CD4-positive, alpha-beta T cell treated with Interleukin-6 at 100 ng/mL for 8 hours (primary cell): ENCODE data around the gene SNRPD3.
A peak's percentile ranks its signal among the peaks of the same experiment; 100 is the strongest.
"Not testable (repeated sequence)": the region's sequence is repeated elsewhere in the genome, so short reads cannot be mapped to it uniquely, and the experiment has no call there.

Experiments used
- DNase-seq: peaks from one replicate; pipeline ENCODE4 v3.0.0-alpha.2; 2020; ENCODE audit warnings: mixed read lengths, low spot score

SNRPD3 gene

DNA sequence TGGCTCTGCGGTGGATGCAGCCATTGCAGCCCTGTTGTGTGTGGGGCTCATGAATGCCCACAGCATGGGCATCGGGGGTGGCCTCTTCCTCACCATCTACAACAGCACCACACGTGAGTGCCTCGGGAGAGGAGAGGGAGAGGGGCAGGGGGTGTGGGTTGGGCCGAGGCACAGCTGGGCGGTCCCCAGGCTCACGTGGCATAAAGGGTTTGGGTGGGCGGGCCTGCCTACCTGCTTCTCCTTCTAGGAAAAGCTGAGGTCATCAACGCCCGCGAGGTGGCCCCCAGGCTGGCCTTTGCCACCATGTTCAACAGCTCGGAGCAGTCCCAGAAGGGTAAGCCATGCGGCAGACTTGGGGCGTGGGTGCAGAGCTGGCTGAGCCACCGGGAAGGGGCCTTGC, 59.0 kb downstream of the SNRPD3 start:
- DNase-seq: not testable (repeated sequence)

DNA sequence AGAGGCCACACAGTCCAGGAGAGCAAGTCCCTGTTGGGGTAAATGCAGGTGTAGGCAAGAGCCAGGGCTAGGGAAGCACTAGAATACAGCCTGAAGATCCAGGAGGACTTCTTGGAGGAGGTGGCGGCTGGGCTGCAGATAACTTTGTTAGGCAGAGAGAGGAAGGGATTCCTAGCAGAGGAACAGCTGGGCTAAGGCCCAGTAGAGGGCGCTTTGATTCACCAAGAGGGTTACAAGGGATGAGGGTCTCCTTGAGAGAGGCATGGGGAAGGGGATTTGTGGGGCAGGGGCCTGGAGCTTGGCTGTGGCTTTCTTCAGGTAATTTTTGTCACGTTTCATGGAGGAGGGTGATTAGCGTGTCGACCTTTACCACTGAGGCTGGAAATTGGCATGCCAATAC, 65.4 kb downstream of the SNRPD3 start:
- DNase-seq: not testable (repeated sequence)

- DNase-seq: peak; percentile 20
These were observed 66.8 kb downstream of the SNRPD3 start for GRCh38 chr22:24622596-24622995.
